ENCODE measurements around the gene PIEZO1.

- TF ChIP-seq CTCF (IDR thresholded peaks at IDR 0.05 in 2 of 3, conservative IDR thresholded peaks at IDR 0.05 in 1 of 3; ENCODE audit: borderline replicate concordance in 1 of 3, insufficient read depth in 1 of 3, low read depth in 2 of 3, low read length in 2 of 3) (no peak), POLR2A (IDR thresholded peaks at IDR 0.05; ENCODE audit: borderline replicate concordance, extremely low read depth, insufficient read depth, insufficient read length) (no peak), EZH2phosphoT487 (IDR thresholded peaks at IDR 0.05; ENCODE audit: borderline replicate concordance) (no peak), ZFX (IDR thresholded peaks at IDR 0.05) (no peak), POLR2AphosphoS5 (IDR thresholded peaks at IDR 0.05; ENCODE audit: low read depth, low read length) (no peak), SIN3A (IDR thresholded peaks at IDR 0.05; ENCODE audit: low read depth) (no peak), RAD21 (IDR thresholded peaks at IDR 0.05; ENCODE audit: low read depth) (no peak), EZH2 (IDR thresholded peaks at IDR 0.05) (no peak), ELF1 (IDR thresholded peaks at IDR 0.05; ENCODE audit: borderline replicate concordance, low read depth) (no peak), EGR1 (IDR thresholded peaks at IDR 0.05; ENCODE audit: low read depth) (no peak), MAX (IDR thresholded peaks at IDR 0.05) (no peak), TCF7L2 (IDR thresholded peaks at IDR 0.05; ENCODE audit: borderline replicate concordance, extremely low read depth, insufficient read depth, insufficient read length) (no peak), ATF3 (IDR thresholded peaks at IDR 0.05) (no peak), JUND (IDR thresholded peaks at IDR 0.05) (no peak)
Observed at GRCh38 chr16:88731699-88732098, 53.3 kb downstream of the PIEZO1 start.

All from HCT116 (cell line).